HG02678 (cell line): ENCODE results near the gene ABRACL.

Source experiments
- ATAC-seq: cut with Tn5 transposase; IDR thresholded peaks from one replicate; pipeline ENCODE4 v1.9.1; 2021; ENCODE audit warnings: mild to moderate bottlenecking, moderate library complexity; ENCODE audit not compliant: unreplicated experiment

The ABRACL gene

GRCh38 chr6:139051396-139052060 is 23.0 kb downstream of the ABRACL start:
- ATAC-seq, result no peak

GRCh38 chr6:139053382-139053781 is 24.8 kb downstream of the ABRACL start:
- ATAC-seq, result no peak

GRCh38 chr6:139054001-139054400 is 25.5 kb downstream of the ABRACL start:
- no peak for ATAC-seq

- no peak for ATAC-seq
These were observed 27.2 kb downstream of the ABRACL start for GRCh38 chr6:139055709-139056108.

GRCh38 chr6:139058029-139058428 is 29.5 kb downstream of the ABRACL start:
- no peak for ATAC-seq

GRCh38 chr6:139060332-139060731 is 31.8 kb downstream of the ABRACL start:
- ATAC-seq, result no peak

- no peak for ATAC-seq
These were observed 34.5 kb downstream of the ABRACL start for GRCh38 chr6:139062932-139063646.

GRCh38 chr6:139064981-139065665 is 36.6 kb downstream of the ABRACL start:
- no peak for ATAC-seq

GRCh38 chr6:139066080-139066479 is 37.5 kb downstream of the ABRACL start:
- no peak for ATAC-seq

GRCh38 chr6:139068846-139069245 is 40.3 kb downstream of the ABRACL start:
- ATAC-seq, result no peak

- ATAC-seq, result no peak
These were observed 44.6 kb downstream of the ABRACL start for GRCh38 chr6:139073118-139073517.

GRCh38 chr6:139079018-139079417 is 50.5 kb downstream of the ABRACL start:
- no peak for ATAC-seq

- no peak for ATAC-seq
These were observed 51.8 kb downstream of the ABRACL start for GRCh38 chr6:139080255-139080920.

GRCh38 chr6:139081471-139081870 is 52.9 kb downstream of the ABRACL start:
- ATAC-seq, result no peak

GRCh38 chr6:139082370-139082769 is 53.8 kb downstream of the ABRACL start:
- ATAC-seq, result no peak

- no peak for ATAC-seq
These were observed 63.3 kb downstream of the ABRACL start for GRCh38 chr6:139091826-139092225.
